DLD1 (cell line): ENCODE data around the gene TAF3.
"Not testable (repeated sequence)": the region's sequence is repeated elsewhere in the genome, so short reads cannot be mapped to it uniquely, and the experiment has no call there.

Source experiments
- in situ Hi-C: cut with HindIII; loops from 2 replicates; pipeline ENCODE4 v1.10.0; 2017; ENCODE audit warnings: low sequenced_read_pairs

The TAF3 gene, protein sequence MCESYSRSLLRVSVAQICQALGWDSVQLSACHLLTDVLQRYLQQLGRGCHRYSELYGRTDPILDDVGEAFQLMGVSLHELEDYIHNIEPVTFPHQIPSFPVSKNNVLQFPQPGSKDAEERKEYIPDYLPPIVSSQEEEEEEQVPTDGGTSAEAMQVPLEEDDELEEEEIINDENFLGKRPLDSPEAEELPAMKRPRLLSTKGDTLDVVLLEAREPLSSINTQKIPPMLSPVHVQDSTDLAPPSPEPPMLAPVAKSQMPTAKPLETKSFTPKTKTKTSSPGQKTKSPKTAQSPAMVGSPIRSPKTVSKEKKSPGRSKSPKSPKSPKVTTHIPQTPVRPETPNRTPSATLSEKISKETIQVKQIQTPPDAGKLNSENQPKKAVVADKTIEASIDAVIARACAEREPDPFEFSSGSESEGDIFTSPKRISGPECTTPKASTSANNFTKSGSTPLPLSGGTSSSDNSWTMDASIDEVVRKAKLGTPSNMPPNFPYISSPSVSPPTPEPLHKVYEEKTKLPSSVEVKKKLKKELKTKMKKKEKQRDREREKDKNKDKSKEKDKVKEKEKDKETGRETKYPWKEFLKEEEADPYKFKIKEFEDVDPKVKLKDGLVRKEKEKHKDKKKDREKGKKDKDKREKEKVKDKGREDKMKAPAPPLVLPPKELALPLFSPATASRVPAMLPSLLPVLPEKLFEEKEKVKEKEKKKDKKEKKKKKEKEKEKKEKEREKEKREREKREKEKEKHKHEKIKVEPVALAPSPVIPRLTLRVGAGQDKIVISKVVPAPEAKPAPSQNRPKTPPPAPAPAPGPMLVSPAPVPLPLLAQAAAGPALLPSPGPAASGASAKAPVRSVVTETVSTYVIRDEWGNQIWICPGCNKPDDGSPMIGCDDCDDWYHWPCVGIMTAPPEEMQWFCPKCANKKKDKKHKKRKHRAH

DNA sequence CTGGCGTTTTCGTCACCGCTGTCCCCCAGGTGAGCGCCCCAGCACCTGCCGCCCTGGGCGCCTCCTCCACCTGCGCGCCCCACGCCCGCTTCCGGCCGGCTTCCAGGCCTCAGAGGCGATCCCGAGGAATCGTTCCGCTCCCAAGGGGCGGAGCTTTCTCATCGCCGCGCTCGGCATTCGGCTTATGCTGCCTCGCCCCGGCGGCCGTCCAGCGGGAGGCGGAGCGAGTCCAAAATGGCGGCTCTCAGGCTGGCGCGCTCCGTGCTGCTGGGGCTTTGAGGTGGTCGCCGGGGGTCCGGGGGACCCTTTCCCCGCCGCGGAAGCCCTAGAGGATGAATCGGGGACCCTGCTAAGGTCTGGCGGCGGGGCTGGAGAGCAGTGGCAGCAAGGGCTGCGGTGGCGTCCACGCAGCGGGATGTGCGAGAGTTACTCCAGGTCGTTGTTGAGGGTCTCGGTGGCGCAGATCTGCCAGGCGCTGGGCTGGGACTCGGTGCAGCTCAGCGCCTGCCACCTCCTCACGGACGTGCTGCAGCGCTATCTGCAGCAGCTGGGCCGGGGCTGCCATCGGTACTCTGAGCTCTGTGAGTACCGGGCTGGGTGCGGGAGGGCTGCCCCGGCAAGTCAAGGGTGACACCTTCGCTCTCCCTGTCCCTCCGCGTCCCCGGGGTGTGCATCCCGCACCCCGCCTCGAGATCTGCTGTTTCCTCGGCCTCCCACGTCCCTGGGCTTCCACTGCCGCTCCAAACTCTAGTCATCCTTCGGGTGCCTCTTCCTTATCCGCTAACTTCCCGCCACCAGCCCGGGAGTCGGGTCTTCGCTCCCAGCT is at the start of gene TAF3:
TAF3 (plus strand) TSS at position 211 of the 826 bp plus-strand sequence; CDS start at position 416, 205 bp downstream.
- in situ Hi-C loops = no loop called here

DNA sequence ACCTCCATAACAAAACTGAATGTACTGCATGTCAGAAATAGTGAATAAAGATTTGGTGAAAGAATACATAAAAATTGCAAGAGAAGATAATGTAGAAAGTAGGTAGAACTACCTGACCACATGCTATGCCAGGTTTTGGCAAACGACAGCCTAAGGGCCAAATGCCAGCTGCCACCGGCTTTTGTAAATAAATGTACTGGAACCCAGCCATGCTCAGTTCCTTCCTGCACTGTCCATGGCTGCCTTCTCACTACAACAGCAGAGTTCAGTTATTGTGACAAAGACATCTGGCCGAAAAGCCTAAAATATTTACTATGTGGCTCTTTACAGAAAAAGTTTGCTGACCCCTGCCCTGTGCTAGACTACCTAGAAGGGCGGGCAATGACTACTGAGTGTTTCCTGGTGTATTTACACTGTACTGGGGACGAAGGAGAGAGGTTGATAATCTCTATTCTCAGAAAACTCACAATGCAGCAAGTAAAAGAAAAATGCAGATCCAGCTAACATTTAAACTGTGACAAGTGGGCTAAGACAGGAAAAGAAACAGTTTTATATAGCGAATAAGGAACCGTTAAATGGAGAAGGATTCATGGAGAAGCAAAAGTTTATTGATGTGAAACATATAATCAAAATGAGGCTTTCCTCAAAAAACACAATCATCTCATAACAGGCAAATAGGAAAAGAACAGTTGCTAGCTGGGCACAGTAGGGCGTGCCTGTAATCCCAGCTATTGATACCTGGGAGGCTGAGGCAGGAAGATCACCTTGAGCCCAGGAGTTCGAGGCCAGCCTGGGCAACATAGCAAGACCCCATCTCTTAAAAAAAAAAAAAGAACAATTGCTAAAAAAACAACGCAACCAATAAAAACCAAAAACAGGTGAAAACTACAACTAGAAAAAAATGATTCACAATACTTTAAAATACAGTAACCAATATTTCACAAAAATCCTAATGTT is 44.2 kb upstream of the TAF3 start:
- in situ Hi-C loops = no loop called here

DNA sequence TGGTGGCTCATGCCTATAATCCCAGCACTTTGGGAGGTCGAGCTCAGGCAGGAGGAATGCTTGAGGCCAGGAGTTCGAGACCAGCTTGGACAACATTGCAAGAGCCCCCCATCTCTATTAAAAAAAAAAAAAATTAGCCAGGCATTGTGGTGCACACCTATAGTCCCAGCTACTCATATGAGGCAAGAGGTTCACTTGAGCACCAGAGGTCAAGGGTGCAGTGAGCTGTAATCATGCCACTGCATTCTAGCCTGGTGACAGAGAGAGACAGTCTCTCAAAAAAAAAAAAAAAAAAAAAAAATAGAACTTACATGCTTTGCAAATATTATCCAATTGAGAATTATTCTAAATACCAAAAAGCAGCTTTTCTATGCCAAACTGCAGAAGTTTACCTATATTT is 41.5 kb upstream of the TAF3 start:
- in situ Hi-C loops = no loop called here

DNA sequence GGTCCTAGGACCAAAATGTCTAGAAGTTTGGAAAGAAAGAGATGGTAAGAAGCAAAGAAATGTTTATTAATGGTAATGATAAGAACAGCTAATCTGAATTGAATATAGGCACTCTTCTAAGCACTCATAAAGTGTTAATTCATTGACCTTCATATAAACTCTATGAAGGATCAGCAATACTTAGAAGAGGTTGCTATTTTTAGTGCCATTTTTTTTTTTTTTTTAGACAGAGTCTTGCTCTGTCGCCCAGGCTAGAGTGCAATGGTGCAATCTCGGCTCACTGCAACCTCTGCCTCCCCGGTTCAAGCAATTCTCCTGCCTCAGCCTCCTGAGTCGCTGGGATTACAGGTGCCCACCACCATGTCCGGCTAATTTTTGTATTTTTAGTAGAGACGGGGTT is 36.1 kb upstream of the TAF3 start:
- in situ Hi-C loops = not testable (repeated sequence)

DNA sequence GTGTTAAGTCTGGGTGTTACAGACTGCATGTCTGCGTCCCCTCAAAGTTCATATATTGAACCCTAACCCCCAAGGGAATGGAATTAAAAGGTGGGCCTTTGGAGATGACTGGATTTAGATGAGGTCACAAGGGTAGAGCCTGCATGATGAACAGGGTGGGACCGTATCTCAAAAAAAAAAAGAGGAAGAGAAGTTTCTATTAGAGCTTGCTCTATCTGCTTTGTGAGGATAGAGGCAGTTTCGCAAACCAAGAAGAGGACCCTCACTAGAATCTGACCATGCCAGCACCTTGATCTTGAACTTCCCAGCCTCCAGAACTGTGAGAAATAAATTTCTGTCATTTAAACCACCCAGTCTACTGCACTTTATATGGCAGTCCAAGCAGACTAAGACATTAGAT is 31.9 kb upstream of the TAF3 start:
- in situ Hi-C loops = no loop called here

DNA sequence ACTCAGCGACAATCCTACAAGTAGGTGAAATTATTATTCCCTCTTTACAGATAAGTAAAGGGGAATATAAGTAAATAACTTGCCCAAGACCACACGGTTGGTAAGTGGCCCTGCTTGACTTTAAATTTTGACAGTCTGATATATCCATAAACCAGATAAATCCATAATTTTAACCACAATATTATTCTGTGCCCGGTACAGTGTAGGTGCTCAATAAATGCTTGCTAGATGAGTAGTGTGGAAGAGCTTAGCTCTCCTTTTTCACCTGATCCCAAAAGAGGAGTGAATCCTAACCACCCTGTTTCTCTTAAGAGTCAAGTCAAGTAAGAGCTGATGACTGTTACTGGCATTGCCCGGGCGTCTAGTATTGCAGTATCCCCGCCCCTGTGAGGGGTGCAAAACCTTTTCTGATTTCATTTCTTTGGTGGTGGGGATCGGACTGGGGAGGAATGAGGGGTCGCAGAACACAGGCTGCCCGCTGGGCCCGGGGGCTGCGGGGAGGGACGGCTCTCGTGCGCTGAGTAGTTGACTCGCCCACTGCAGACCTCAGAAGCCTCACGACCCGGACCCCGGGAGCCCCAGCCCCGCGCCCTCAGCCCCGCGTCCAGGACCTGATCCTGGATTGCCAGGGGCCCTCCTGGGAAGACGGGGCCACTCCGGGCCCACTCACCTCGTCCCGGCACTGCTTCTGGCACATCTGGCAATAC is 31.0 kb upstream of the TAF3 start:
- in situ Hi-C loops = no loop called here

DNA sequence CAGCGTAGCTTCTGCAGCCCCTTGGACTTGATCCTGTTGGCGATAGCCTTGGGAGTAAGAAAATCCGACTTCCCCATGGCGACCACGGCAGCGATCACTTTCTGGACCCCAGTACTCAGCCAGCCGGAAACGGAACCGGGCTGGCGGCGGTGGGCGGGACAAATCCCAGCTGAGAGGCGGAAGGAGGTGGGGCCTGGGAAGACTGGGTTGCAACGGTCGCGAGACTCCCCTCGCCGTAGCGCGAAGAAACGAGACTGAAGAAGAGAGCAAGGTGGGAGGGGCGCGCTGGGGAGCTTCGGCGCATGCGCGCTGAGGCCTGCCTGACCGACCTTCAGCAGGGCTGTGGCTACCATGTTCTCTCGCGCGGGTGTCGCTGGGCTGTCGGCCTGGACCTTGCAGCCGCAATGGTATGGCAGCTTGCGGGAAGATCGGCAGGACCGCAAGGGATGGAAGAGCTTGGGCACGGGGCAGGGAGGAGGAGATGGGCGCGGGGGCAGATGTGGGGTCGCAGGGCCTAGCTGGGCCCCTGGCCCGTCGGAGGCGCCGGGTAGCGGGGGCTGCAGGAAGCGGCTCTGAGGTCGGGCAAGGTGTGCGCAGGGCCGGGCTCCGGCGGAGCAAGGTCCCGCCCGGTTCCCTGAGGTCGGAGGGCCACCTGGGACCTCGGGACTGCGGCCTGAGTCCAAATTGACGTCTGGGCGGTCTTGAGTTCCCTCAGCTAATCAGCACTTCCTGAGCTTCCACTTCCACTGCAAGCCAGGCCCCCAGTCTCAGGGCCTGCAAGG is 30.3 kb upstream of the TAF3 start, which contains the start of the genes ATP5F1C and KIN:
ATP5F1C (plus strand) TSS at position 321 of the 782 bp plus-strand sequence; CDS start at position 352, 31 bp downstream.
KIN (minus strand) TSS at position 137 of the 782 bp plus-strand sequence; CDS start at position 77, 60 bp downstream.
- in situ Hi-C loops = no loop called here

DNA sequence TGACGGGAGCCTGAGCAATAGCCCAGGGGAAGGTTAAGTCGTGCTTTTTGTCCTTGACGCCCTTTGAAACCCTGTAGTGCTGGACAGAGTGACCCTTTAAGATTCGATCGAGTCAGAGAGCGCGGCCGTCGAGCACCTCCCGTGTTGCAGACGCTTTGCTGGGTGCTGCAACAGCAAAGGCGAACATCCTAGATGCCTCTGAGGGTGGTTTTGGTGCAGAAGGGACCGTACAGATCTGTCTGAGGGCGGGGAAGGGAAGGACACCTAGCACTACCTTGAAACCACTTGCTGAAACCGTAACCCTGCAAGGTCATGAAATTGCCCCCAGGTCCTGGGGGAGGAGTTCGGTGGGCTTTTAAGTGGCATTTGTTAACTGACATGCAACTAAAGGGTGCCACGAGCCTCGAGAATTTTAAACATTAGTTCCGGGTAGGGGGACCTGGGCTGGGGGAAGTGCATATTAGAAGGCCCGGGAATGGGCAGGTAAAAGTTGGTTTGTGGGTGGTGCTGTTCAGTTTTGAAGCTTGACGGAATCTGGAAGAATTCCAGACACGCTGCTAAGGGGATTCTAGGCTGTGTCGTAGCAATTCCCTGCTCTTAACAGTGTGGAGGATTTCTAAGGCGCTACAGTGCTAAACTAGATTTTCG is 29.5 kb upstream of the TAF3 start:
- in situ Hi-C loops = no loop called here

DNA sequence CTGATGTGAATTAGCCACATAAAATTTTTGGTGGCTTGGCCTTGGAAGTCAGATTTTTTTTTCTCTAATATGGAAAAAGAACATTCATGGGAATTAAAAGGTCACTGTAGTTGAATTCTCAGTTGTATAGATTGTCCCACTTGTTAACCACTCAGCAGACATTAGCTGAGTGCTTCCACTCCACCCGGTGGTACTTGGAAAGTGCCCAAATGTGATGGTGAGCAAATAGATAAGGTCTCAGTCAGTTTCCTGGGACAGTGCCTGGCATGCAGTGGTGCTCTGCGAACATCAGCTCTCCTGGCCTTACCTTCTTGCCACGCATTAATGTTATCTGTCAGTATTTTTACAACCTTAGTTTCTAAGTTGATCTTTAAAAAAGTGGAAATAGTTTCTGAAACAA is 28.9 kb upstream of the TAF3 start:
- in situ Hi-C loops = no loop called here

DNA sequence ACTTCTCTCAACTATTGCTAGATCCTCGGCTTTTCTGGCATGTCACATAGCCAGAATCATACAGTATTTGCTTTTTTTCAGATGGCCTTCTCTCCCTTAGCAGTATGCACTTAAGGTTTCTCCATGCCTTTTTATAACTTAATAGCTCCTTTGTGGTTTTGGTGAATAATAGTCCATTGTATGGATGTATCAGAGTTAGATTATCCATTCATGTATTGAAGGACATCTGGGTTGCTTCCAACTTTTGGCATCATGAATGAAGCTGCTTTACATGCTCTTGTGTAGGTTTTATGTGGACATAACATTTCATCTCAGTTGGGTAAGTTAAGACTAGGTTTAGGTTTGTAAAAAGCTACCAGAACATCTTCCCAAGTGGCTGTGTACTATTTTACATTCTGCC is 25.8 kb upstream of the TAF3 start:
- in situ Hi-C loops = no loop called here

DNA sequence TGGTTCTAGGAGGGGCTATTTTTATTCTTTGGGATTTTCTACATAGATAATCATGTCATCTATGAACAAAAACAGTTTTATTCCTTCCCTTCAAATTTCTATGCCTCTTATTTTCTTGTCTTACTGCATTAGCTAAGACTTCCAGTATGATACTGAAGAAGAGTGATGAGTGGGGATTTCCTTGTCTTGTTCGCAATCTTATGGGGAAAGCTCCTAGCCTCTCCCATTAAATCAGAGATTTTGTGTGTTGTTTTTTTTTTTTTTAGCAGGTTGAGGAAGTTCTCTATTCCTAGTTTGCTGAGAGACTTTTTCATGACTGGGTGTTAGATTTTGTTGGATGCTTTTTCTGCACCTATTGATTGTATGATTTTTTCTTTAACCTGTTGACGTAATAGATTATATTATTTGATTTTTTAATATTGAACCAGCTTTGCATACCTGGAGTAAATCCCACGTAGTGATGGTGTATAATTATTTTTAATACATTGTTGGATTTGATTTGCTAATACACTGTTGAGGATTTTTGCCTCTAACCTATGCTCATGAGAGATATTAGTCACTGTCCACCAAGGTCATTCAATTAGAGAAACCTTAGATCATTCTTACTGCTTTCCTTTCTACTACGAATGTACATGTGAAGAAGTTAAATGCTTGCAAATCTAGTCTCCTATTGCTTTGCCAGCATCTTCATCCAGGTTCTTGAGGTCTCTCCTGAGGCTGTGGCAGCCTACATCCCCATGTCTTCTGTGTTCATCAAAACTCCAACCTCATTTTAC is 23.9 kb upstream of the TAF3 start:
- in situ Hi-C loops = no loop called here

DNA sequence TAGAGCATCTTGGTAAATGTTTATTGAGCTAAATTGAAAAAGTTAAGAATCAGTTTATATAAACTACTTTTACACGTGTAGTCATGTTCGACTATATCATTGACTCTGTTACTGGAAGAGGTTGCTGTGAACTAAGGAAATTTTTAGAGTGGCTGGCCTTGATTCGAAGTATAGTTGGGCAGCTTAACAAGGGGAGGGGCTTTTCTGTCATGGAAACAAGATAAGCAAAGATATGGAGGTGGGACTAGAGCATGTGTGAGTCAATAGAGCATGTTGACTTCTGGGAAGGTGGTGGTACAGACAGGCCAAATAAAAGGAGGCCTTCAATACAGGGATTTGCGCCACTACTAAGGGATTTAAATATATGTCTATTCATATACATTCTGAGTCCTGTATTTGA is 22.7 kb upstream of the TAF3 start:
- in situ Hi-C loops = no loop called here

DNA sequence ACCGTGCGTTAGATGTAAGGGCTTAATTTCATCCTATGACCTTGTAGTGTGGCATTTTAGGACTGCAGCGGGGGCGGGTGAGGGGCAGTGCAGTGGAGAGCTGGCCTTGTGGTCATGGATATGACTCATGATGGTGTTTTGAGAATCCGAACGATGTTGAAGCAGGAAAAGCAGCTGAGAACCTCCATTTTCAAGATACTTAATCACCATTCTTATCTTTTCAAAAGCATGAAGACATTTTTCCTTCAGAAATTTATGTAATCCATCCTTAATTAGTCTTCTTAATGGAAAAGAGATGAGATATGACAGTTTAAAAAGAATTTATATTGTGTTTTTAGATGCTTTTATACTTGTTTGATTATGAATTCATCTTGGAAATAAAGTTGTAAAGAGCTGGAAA is 20.7 kb upstream of the TAF3 start:
- in situ Hi-C loops = no loop called here

DNA sequence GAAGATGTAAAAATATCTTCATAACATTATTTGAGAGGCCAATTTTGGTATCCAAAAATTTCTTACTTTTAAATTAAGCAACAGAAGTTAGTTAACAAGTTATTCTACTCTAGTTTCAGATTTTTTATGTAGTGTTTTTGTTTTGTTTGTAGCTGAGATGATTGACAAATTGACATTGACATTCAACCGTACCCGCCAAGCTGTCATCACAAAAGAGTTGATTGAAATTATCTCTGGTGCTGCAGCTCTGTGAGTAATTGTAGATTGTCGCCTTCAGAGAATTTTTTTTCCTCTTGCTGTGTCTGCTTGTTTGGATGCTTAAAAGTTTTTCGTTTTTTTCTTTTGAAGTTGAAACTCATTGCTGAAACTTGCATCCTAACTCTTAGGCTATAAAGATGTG is 15.7 kb upstream of the TAF3 start:
- in situ Hi-C loops = no loop called here

DNA sequence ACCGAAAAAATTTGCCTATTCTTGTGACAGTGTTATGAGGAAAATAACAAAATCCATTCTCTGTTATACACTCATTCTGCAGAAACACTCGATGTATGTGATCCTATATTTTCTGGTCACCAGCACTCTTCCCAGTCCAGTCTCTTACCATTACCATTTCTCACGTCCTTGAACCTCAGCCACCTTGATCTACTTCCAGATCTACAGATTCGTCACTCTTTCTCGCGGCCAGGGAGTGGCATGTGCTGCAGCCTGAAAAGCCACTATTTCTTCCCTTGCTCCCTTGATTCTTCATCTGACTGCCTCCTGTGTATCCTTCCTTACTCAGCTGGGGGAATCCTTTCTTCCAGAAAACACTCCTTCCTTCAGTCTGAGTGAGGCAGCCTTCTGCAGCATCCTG is 14.1 kb upstream of the TAF3 start:
- in situ Hi-C loops = no loop called here

DNA sequence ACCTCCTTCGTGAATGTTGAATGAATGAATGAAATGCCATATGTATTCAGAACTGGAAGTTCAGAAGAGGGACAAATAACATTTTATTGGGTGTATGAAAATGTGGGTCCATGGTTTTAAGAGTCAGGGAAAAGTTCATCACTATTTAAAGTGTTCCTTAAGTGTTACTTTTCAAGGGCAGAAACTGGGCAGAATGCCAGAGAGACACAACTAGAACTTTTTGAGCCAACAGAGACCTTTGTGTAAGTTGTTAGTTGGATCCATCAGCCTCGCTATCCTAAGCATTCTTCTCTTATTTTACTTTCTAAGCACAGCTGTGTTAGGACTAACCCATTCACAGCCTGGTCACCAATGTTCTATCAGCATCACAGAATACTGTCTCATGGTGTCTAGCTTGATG is 13.6 kb upstream of the TAF3 start:
- in situ Hi-C loops = no loop called here

DNA sequence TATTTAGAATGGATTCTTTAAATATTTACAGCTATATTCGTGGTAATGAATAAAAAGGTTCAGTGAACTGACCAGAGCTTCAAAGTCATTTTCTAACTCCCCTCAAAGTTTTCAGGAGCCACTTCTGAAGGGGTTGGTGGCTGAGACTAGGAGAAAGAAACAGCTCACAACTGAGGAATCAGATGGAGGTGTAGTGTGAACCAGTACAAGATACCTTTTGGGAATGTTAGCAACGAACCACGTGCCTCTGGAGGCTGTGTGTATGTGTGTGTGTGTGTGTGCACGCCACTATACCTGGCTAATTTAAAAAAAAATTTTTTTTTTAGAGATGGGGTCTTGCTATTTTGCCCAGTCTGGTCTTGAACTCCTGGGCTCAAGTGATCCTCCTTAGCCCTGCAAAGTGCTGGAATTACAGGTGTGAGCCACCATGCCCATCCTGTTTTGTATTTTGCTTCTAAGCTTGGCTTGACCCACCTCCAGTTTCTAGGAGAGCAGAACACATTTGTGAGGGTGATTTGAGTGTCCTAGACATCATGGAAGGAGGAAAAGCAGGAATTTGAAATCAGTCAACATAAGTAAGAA is 9.5 kb upstream of the TAF3 start:
- in situ Hi-C loops = no loop called here
